Hippocampal formation (tissue), 2 donors: ENCODE measurements around the gene DGLUCY.
A peak's percentile ranks its signal among the peaks of the same experiment; 100 is the strongest.
"Not testable (repeated sequence)": the region's sequence is repeated elsewhere in the genome, so short reads cannot be mapped to it uniquely, and the experiment has no call there.

Source experiments
- DNase-seq, 2 donors: peaks; one replicate each; lab custom pipeline; 2025; lab: John Stamatoyannopoulos, UW

Gene DGLUCY, protein sequence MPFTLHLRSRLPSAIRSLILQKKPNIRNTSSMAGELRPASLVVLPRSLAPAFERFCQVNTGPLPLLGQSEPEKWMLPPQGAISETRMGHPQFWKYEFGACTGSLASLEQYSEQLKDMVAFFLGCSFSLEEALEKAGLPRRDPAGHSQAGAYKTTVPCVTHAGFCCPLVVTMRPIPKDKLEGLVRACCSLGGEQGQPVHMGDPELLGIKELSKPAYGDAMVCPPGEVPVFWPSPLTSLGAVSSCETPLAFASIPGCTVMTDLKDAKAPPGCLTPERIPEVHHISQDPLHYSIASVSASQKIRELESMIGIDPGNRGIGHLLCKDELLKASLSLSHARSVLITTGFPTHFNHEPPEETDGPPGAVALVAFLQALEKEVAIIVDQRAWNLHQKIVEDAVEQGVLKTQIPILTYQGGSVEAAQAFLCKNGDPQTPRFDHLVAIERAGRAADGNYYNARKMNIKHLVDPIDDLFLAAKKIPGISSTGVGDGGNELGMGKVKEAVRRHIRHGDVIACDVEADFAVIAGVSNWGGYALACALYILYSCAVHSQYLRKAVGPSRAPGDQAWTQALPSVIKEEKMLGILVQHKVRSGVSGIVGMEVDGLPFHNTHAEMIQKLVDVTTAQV

DNA sequence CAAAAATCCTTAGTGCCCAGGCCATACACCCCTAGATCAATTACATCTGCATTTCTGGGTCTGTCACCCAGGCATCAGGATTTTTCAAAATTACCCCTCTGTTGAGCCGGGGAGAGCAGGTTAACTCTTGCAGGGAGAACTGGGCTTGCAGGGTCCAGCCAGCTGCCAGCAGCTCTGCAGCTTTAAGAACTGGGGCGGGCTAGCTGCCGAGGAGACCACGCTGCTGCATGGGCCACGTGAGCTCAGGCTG lies at the start of gene DGLUCY:
Gene DGLUCY, plus strand, starts transcription at position 245 of the 250 bp plus-strand sequence. CDS start 46,222 bp downstream, outside the sequence.
- DNase-seq, result no peak

DNA sequence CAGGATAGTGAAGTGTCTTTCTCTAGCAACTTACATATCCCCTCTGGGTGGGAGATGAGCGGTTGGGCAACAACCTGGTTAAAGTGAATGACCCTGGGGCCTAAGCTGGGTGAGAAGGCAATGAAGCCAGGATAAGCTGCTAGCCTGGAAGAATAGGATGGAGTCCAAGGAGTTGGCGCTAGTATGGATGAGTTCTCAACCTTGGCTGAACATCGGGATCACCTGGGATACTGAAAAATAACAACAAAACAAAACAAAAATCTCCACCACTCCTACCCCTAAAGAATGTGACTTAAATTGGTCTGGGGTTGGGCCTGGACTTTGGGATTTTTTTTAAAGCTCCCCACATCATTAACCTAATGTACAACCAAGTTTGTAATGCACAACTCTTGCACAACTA lies 48.6 kb upstream of the DGLUCY start:
- no peak for DNase-seq

DNA sequence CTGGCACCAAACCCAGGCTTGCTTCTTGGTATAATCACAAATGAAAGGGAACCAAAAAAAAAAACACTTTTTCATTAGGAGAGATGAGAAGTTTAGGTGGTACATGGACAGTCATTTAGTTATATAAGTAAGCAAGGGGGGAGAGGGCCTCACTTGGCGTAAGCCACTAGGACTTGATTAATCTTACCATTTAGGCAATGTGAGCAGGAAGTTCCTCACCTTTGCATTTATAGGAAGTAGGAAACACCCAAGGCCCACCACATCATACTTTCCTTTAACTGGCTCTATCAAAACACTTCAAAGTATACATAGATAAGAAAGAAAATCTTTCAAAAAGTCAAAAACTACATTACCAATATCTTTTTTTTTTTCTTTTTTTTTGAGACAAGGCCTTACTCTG lies 46.7 kb upstream of the DGLUCY start:
- DNase-seq, result no peak

DNA sequence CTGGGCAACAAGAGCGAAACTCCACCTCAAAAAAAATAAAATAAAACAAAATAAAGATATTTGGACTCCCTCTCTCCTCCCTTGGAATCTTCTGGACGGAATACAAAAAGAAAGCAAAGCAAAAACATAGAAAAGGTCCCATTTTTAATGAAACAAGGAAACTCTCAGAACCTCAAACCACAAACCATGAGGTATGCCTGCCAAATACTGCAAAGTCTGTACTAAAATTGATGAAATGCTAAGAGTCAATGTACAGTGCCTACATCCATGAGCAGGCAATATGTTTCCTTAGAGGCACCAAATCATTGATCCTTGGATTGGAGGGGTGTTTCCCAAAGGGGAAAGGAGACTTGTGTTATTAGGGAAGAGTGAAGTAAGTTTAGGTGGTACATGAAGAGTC lies 45.2 kb upstream of the DGLUCY start:
- no peak for DNase-seq

DNA sequence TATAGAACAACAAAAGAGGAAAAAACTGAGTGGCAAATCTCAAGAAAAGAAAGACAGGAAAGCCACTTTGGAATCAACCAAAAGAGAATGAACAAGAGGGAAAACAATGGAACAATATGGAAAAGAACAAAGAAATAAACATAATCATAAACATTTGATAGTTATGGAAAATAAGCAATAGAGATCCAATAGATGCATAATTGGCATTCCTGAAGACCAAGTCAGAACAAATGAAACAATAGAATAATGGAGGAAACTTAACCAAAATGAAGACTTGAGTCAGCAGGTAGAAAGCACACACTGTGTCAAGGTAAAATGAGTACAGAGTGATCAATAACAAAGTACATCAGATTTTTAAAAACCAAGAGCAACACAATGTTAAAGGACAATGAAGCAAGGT lies 43.3 kb upstream of the DGLUCY start:
- DNase-seq, result no peak

DNA sequence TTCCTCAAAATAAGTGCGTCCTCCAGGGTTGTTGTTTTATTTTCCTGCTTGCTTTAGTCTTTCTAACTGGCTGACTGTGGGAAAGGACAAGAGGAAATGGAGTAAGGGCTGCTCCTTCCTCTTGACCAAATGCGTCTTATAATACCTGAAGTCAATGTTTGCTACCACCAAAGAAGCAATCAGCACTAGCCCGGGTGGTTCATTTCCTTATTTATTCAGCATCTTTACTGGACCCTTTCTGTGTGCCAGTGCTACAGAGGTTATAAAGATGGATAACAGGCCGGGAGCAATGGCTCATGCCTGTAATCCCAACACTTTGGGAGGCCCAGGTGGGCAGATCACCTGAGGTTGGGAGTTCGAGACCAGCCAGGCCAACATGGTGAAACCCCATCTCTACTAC lies 38.3 kb upstream of the DGLUCY start:
- DNase-seq, result no peak

DNA sequence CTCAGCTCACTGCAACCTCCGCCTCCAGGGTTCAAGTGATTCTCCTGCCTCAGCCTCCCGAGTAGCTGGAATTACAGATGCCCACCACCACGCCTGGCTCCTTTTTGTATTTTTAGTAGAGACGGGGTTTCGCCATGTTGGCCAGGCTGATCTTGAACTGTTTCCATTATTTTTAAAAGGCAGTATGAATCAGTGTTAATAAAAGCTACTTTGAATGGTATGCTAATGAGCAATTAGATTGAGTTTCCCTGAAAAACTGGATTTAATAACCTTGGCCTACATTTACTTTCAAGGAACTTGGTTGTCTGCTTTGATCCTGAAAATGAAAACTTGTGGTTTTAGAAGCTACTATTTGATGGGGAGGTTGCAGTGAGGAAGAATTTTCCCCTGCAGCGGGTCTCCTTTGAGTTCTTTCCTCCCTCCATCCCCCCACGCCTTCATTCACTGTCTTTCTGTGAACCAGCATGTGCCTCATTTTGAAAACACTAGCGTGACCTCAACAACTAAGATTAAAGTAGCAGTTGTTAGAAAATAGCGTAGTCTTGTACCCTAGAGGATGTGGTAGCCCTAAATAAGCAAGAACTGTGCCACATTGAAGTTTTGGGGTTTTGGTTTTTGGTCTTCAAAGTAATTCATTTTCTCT lies 35.7 kb upstream of the DGLUCY start:
- DNase-seq, result no peak

DNA sequence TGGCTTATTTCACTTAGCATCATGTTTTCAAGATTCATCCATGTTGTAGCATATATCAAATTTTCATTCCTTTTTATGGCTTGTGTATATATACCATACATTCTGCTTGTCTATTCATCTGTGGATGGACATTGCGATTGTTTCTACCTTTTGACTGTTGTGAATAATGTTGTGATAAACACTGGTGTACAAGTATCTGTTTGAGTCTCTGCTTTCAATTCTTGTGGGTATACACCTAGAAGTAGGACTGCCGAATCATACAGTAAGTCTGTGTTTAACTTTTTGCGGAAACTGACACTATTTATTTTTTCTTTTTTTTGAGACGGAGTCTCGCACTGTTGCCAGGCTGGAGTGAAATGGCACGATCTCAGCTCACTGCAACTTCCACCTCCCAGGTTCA lies 33.8 kb upstream of the DGLUCY start:
- no peak for DNase-seq

DNA sequence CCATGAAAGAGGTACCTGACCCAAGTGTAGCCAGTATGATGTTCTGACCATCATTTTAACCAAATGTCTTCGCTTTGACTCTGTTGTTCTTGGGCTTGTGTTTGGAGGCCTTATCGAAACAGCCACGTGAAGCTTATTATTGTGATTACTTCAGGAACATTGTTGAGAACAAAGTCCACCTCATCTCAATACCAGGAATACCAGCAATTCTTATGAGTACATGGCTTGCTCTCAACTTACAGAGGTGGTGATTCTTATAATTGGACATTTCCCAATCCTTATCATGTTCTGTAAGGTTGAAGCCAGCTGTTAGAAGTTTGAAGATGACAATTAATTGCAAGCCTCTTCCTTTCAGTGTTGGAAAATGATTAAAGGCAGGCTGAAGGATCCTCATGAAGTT lies 31.6 kb upstream of the DGLUCY start:
- no peak for DNase-seq

DNA sequence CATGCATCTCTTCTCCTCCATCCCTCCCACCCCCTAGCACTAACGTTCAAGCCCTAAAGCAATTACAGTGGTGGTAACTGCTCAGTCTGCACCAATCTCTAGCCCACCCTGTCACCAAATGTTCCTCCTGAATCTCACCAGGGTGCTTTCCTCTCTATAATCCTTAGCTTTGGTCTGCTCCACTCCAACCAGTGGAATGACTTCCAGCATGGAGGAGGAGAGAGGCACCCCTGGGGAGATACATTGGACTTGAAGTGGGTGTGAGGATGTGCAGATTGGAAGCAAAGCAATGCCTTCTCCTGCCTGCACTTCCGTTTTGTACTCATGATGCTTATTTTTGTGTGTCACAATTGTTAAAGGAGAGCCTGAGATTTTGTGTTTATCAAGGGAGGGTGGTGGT lies 29.4 kb upstream of the DGLUCY start:
- no peak for DNase-seq

DNA sequence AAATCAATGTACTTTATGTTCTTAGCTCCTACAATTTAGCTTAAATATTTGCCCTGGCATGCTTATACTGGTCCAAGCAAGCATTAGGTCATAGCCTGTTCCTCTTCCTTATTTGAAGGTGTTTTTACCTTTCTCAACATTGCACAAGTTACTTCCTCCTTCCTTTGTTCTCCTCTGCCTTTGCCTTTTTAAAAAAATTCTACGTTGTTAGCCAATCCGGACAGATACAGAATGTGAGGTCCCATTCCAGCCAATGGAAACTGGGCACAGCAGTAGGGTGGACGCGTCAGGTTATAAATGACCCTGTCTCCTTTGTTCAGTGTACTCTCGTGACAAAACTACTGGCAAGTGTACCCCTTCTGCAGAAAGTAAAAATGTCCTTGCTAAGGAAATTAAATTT lies 26.4 kb upstream of the DGLUCY start:
- DNase-seq, result not testable (repeated sequence)

DNA sequence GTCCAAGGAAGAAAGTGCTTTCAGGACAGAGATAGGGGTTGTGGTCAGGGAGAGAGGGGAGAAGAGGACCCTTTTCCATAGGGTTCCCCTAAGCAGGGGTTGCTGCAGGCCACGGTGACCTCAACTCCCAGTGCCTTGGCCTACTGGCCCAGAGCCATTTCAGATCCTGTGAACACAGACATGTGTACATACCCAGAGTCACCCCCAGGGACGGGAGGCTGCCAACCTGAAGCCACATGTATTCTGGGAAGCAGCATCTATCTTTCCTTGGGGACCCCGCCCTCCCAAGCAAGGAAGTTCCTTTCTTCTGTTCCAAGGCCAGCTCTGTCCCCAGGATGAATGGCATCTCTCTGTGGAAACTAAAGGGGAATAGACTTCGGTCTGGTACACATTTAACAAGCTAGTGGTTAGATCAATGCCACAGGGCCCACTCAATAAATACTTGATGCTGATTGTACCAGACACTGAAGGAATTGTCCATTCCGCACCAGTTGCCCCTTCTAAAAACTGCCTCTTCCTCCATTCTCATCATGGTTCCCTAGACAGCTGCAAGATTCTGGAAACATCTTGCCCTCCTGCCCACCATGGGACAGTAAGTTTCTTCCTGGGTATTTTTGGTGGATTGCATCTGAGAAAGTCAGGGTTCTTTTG lies 25.2 kb upstream of the DGLUCY start:
- DNase-seq, result no peak

DNA sequence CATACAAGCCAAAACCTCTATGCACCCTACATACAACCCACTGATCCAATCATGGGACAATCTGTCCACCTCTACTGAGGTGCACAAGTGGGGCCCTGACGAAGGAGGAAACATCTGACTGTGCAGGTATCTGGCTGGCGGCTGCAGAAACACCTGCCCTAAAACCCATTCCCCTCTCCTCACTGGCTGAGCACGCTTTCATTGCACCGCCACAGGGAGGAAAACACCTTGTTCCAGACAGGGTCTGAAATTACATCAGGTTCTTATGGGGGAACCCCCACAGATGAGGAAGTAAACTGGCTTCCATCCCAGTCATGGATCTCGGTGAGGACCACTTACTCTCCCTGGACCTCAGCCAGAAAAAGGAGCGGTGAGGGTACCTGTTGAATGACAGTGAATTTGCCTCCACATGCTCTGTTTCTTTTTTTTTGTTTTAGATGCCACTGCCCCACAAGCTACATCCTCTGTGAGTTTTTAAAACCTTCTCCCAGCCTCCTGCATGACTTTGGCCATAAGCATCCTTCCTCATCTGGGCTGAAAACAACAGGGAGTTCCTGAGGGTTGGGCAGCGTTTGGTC lies 23.8 kb upstream of the DGLUCY start:
- no peak for DNase-seq

DNA sequence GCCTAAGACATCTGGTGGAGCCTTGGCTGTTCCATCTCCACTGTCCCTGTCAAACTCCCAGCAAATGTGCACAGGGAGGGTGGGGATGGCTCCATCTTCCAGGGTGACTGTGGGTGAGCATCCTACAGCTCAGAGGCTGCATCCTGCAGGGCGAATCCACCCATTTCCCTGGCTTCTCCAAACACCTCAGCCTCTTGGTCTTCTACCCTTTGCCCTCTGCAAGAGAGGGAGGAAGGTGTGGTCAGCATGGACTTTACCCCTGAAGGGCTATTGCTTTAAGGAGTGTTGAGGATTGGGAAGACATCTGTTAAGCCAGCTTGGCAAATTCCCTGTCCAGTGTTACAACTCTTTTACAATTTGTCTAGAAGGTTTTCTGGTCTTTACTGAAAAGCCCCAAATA lies 23.1 kb upstream of the DGLUCY start:
- DNase-seq, result no peak

DNA sequence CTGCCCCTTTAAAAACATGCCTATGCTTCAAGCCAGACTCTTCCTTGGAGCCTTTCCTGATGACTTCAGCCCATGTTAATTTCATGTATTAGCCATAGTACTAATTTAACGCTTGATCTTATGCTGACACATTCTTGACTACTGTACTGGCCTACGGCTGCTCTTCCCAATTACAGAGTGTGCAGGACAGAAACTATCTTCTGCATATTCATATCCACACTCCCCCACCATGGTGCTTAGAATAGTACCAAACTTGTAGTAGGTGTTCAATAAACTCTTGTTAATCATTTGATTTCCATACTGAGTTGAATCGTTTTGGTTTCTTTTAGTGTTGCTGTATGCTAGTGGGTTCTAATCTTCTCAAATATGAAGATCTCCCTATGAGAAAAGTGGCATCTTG lies 21.8 kb upstream of the DGLUCY start:
- no peak for DNase-seq

DNA sequence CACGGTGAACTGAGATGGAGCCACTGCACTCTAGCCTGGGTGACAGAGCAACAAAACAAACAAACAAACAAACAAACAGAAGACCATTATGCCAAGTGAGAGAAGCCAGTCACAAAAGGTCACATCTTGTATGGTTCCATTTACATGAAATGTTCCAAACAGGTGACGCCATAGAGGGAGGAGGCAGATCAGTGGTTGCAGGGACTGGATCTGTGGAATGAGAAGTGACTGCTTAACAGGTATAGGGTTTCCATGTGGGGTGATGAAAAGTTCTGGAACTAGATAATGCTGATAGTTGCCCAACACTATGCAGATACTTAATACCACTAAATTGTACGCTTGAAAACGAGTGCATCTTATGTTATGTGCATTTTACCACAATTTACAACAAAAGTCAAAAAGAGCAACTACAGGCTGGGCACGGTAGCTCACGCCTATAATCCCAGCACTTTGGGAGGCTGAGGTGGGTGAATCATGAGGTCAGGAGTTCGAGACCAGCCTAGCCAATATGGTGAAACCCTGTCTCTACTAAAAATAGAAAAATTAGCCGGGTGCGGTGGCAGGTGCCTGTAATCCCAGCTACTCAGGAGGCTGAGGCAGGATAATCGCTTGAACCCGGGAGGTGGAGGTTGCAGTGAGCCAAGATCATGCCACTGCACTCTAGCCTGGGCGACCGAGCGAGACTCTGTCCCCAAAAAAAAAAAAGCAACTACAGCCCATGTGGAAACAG lies 20.0 kb upstream of the DGLUCY start:
- not testable (repeated sequence) for DNase-seq

DNA sequence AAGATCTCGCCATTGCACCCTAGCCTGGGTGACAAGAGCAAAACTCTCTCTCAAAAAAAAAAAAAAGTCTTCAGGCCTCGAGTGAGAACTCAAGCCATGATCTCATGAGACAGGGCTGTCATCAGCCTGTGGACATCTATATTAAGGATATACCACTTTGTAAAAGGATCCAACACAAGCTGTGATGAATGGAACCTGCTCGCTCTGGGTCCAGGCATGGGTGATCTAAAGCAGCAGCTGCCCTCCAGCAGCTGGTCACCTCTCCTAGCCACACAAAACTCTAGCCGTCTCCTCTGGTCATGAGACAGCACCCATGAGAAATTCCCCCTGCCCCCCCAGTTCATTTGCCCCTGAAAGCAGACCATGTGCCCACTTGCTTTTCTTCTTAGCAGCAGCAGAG lies 19.1 kb upstream of the DGLUCY start:
- DNase-seq, result no peak

DNA sequence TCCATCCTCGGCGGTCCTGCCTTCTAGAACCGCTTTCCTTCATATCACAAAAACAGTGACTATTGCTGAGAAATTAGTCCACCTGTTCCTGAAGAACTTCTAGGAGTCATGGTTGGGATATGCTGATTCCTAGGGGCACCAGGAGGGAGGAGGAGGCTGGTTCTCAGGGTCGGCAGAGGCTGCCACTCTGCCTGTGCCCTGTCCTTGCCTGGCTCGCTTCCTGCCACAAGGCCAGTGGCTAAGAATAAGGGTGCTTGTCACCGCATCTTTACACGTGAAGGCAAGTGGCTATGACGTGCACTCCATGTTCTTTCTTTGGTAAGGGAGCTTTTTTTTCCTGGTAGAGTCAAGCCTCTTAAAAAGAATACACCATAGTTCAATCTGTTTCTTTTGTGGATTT lies 18.7 kb upstream of the DGLUCY start:
- no peak for DNase-seq

DNA sequence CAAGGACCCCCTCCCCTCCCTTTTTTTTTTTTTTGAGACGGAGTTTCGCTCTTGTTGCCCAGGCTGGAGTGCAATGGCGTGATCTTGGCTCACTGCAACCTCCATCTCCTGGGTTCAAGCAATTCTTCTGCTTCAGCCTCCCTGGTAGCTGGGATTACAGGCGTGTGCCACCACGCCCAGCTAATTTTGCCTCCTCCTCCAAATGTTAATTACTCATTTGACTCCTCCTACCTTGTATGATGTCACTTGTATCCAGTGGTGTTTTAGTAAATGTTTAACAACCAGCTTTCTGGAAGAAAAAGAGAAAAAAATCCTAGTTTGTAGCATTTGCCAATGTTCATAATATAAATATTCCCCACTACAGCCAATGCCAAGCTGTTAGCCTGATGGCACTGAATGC lies 16.2 kb upstream of the DGLUCY start:
- not testable (repeated sequence) for DNase-seq

DNA sequence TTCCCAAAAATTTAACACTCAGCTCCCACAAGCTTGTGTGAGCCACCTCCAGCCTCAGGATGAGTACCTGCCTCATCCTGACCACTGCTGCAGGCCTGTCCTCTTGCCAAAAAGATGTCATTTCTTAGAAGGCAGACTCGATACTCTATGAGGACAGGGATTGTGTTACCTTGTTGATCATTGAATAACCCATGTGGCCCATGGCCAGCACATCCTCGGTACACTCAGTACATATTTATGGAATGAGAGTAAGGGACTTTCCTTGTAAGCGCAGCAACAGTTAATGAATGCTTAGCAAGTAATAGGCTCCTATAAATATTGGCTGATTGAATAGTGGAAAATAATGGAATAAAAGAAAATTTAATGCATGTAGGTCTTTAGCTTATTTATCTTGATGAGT lies 15.3 kb upstream of the DGLUCY start:
- no peak for DNase-seq

DNA sequence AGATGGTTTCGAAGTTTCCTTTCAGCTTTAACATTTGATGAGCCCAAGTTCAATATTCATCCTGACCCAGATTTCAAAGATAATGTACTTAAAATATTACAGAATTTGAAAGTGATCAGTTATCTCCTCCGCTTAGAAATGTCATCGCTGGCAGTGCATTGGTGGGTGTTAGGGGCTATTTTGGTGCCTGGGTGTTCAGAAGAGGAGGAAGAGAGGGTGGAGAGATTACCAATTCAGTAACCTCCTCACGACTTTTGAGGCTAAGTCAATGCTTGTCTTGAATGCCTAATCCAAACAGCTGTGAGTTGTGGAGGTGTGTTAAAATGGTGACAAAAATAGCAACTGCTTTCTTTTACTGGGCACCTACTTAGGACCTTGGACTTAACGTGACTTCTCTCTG lies 13.8 kb upstream of the DGLUCY start:
- no peak for DNase-seq

DNA sequence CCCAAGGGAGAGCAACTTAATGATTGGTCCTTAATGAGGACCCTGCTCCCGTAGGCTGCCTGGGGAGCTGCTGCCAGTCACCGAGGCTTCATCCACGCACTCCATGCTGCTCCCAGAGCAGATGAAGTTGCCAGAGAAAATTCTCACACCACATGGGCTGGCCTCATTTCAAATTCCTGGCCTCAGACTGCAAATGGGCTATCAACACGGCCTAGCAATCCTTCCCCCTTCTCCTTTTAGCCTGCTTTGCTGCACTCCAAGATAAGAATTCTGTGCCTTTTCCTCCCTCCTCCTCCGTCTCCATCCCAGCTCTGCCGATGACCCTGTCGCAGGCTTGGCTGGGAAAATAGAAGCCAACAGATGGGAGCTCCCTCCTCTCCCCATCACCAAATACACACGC lies 10.8 kb upstream of the DGLUCY start:
- DNase-seq, result peak in 1 of 2 donors; percentile 52
